Suppressor macrophage treated with lipopolysaccharide for 4 hours (primary cell): ENCODE measurements around the gene NHLH2.
A peak's percentile ranks its signal among the peaks of the same experiment; 100 is the strongest.

Source experiments
- DNase-seq: peaks from one replicate; pipeline ENCODE4 v3.0.0-alpha.2; 2020

NHLH2 gene

GRCh38 chr1:115840605-115841460 is at the start of gene NHLH2:
Gene NHLH2 (minus strand): TSS chr1:115841126. CDS start chr1:115838372, 2,754 bp downstream.
- no peak for DNase-seq

DNA sequence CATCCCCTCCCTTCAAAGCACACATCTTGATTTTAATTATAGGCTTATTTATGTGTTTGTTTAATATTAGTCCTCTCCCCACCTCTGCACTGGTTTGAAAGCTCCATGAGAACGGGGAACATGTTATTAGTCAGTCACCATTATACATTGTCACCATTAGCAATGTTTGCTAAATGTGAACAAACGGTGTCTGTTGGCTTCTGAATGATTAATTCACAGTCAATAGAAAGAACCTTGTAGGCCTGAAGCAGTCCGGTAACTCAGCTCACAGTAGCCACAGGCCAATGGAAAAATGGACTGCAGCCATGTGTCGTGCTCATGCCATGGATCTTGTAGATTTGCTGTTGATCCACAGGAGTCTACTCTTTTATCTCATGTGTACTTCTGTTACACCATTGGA is 49.7 kb upstream of the NHLH2 start:
- no peak for DNase-seq

- no peak for DNase-seq
Observed at GRCh38 chr1:115888976-115889375, 48.0 kb upstream of the NHLH2 start.

- DNase-seq, result no peak
Observed at GRCh38 chr1:115882913-115883902, 42.3 kb upstream of the NHLH2 start.

- no peak for DNase-seq
Observed at GRCh38 chr1:115880981-115881672, 40.2 kb upstream of the NHLH2 start.

GRCh38 chr1:115879977-115880376 is 39.1 kb upstream of the NHLH2 start:
- peak; percentile 15 for DNase-seq

DNA sequence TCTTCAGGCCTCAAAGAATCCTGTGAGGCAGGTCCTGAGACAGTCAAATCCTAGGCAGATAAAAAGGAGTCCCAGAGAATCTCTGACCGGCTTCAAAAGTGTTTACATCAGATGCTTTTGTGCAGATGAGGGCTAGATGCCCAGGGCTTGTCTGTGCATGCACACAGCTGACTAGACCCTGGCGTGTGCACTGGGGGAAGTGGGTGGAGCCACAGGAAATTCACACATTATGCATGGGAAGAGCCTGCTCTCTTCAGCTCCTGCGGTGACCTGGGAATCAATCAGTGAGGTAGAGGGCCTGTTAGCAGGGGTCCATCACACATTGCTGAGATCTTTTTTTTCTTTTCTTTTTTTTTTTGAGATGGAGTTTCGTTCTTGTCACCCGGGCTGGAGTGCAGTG is 36.6 kb upstream of the NHLH2 start:
- no peak for DNase-seq

- peak; percentile 15 for DNase-seq
Observed at GRCh38 chr1:115874904-115875303, 34.0 kb upstream of the NHLH2 start.

- DNase-seq, result no peak
Observed at GRCh38 chr1:115874497-115874896, 33.6 kb upstream of the NHLH2 start.

- DNase-seq, result no peak
Observed at GRCh38 chr1:115873184-115873583, 32.3 kb upstream of the NHLH2 start.

DNA sequence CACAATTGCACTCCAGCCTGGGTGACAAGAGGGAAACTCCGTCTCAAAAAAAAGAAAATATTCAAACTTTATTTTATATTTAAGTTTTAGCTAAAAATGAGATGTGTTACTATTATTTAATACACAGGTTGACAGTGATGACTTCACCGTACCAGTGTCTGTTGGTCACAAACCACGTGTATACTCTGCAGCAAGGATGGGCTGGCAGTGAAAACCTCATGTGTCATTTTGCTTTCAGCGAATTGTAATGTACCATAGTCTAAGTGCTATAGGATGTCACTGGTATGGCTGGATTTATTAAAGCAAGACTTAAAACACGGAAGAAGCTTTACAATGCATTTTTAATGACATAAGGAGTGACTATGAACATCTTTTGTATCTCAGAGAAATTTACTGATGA is 28.1 kb upstream of the NHLH2 start:
- no peak for DNase-seq

DNA sequence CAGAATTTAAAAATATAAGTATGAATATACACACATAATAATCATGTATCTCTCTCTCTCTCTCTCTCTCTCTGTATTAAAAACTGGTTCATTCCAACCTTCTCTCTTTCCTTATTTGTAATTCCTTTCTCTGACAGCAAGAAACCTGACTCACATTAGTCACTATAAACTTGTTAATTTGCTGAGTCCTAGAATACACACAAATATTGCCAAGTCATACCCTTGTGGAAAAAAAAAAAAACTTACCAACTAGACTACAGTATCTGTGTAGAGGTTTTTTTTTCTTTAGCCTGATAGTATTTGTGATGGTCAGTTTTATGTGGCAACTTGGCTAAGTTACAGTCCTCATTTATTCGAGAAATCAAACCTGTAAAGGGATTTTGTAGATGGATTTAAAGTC is 26.3 kb upstream of the NHLH2 start:
- DNase-seq, result no peak

GRCh38 chr1:115865704-115866380 is 24.9 kb upstream of the NHLH2 start:
- DNase-seq, result peak; percentile 51

- DNase-seq, result no peak
Observed at GRCh38 chr1:115862403-115862802, 21.5 kb upstream of the NHLH2 start.

DNA sequence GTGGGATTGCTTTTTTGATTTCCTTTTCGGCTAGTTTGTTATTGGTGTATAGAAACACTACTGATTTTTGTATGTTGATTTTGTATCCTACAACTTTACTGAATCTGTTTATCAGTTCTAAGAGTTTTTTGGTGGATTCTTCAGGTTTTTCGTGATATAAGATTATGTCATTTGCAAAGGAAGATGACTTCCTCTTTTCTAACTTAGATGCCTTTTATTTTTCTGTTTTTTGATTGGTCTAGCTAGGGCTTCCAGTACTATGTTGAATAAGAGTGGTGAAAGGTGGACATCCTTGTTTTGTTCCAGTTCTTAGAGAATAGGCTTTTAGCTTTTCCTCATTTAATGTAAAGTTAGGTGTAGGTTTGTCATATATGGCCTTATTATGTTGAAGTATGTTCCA is 13.1 kb upstream of the NHLH2 start:
- DNase-seq, result no peak

DNA sequence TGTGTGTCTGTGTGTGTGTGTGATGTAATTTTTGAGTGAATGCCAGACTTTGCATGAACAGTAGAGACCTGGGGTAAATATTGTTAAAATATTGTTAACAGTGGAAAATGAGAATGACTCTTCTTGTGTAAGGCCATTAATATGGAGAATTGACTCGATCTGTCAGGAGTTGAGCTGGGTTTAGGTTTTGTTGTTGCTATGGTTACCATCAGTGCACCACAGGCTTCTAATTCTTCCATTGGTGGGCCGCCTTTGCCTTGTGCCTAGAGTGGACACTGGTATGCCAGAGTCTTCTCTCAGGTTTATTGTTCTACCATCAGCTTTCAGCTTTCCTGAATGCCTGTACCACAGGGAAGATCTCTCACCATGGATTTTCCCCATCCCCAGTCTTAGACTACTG is 10.0 kb upstream of the NHLH2 start:
- no peak for DNase-seq

DNA sequence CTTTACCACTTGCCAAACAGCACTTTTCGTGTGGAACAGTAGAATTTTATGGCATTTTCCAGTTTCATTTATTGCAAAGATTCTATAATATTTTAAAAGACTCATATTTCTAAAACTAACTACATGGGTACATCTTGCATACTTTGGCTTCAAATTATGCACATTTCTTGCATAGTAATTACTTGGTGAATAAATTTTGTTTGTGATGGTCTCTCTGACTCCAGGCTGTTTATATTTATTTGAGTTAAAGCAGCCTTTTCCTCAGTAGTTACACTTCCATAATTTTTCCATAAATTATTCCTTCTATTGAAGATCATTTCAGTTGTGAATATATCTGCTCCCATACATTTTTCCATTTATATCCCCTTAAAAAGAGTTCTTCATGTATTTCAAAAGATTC is 6.9 kb upstream of the NHLH2 start:
- DNase-seq, result no peak

GRCh38 chr1:115842948-115843347 is 2.0 kb upstream of the NHLH2 start:
- no peak for DNase-seq

DNA sequence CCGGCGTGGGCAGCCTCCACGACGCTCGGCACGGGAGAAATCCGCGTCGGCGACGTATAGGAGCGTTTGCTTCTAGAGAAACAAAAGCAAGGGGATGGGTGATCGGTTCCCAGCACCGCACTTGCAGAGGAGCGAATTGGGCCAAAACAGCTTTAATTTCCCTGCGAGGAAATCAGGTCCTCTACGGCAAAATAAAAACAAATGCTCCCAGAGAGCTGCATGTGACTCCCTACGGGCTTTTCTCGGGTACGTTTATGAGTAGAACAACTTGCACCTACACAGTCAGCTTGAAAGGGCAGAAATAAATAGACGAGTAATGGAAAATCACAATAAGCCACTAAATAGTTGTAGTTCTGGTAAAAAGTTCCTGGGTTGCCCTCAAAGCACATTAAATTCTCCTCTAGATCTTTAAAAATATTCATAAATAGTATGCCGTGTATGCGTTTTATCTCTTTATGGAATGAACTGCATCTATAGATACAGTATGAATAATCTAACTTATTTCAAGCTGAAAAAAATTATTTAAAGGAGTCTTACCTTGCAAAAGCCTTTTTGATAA is 1.2 kb downstream of the NHLH2 start:
- no peak for DNase-seq

- DNase-seq, result peak; percentile 30
Observed at GRCh38 chr1:115839029-115839678, 1.8 kb downstream of the NHLH2 start.

DNA sequence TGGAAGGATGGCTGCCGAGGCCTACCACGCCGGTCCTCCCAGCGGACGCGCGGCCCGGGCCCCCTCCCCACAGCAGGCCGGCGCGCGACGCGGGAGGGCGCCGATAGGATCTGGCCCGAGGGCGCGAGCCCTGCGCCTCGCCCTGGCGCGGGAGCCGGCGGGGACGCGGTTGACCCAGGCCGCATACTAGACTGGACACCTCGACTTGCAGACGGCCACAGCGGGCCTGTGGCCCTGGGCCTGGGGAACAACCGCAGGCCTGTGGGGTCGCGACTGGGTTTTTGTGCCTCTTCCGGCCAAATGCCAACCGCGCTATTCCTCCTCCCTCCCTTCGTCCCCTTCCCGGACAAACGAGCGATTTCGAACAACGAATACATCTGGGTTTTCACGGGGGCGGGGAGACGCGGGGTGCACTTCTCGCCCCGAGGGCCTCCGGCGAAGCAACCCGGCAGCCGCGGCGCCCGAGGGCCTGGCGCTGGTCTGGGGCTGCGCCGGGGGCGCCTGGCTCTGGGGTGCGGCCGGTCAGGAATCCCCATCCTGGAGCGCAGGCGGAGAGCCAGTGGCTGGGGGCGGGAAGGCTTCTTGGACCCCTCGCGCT is 2.4 kb downstream of the NHLH2 start:
- no peak for DNase-seq
